Erythroblast (primary cell): ENCODE results near the gene NLGN1.

Experiments
- GATA1 ChIP-seq: IDR thresholded peaks from 2 replicates; pipeline ENCODE4 v1.6.1; 2011; ENCODE audit warnings: low read depth, mild to moderate bottlenecking, control low read depth, low read length, moderate library complexity
- POLR2A ChIP-seq: IDR thresholded peaks from 2 replicates; pipeline ENCODE4 v1.6.1; 2011; ENCODE audit warnings: mild to moderate bottlenecking, low read length

GRCh38 chr3:173719585-173719984 lies 322.0 kb downstream of the NLGN1 start:
- TF ChIP-seq POLR2A, result no peak
- TF ChIP-seq GATA1, result no peak
